Measurements from ENCODE around the gene GPR87.

Gene GPR87

DNA sequence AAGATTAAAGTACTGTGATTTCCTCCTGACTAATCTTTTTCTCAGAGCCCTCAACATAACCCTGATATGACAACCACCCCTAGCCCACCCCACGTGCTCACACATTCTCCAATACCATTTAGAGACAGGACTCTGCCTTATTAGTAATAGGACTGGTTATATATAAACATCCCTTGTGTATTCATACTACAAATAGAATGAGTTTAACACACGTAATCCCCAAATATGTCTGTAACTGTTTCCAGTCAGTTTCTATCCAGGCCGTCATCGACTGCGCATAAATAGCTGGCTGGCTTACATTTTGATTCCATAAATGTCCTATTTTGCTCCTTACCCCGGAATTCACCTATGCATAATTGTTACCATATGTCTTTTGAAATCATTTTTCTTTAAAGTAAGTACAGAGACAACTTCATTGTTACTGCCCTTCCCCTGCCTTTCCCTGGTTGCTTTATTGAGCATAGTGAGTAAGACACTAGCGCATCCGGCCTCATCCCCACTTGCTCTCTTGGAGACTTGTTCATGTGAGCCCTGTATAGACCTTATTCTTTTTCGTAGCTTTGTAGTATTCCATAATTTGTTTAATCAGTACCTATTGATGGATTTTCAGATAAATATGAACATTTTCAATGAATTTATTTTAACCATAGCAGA, 34.8 kb downstream of the GPR87 start:
- DNase-seq = no peak

DNA sequence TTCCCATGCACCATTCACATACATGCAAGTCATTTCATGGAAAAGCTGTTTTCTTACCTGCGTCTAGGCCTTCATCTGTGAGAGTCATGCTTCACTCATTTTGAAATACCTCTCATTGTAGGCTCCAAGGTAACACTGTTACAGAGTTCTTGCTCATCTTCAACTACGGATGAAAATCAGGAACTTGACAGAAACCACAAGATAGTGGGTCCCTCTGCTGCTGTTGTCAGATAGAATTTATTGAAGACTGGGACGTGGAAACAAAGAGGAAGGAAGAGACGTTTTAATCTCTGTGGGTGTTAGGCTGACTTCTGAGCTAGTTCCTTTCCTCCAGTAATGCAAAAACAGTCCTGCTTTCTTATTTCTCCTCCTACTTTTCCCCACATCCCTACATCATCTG, 38.4 kb downstream of the GPR87 start, which contains the start of gene P2RY14:
P2RY14 (minus strand) TSS at position 313 of the 400 bp plus-strand sequence. CDS start 64,226 bp downstream, outside the sequence.
- DNase-seq = peak; percentile 56 to 74 (median 71)

DNA sequence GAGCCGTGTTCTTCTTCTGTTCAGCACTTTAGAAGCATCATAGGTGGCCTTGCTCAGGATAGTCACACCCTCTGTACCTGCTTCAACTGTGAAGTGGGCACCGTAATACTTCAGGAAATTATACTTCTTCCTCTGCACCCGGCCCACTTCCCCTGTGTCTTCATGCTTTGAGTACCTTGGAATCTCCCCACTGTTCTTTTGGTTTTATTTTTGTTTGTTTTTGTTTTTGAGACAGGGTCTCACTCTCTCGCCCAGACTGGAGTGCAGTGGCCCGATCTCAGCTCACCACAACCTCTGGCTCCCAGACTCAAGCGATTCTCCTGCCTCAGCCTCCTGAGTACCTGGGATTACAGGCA, 40.0 kb downstream of the GPR87 start:
- DNase-seq = peak in 2 of 3 donors; percentile 24 to 25

DNA sequence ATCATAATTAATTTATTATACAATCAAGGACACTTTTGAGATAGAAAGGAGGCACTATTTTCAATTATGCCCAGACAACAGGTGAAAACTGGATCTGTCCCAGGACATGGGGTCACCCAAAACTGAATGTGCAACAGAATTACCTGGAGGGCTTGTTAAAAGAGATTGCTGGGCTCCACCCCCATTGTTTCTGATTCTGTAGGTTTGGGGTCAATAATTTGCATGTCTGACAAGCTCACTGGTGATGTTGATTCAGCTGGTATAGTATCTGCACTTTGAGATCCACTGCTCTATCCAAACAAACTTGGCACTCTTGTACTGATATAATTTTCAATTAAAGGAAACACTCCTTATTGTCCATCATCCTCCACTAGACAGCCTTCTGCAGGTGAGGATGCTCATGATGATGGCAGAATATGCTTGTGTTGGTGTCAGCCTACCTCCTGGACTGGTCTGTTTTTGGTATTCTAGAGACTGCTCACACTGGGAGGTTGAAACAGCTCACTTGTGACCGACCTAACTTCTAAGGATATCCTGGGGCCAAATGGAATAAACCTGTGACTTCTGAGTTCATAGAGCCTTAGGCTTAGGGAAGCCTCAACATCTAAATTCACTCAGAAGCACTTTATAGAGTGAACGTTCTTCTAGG, 40.5 kb downstream of the GPR87 start:
- DNase-seq = no peak

DNA sequence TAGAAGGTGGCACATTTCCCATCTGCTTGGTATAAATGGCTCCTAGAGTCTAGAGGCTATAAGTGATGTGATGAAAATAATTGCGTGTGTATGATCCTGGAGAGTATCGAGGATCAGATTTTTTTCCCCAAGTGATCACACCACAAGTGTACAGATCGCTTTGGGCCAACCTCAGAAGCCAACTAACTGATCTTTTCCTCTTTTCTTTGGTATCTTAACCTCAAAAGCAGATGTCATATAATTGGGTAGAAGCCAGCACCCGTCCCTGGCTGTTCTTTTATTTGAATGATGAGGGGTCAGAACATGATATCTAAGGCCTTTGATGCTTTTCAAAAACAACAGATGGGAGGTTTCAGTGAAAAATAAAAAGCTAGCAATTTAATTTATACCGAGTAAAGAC, 41.5 kb downstream of the GPR87 start:
- DNase-seq = no peak

DNA sequence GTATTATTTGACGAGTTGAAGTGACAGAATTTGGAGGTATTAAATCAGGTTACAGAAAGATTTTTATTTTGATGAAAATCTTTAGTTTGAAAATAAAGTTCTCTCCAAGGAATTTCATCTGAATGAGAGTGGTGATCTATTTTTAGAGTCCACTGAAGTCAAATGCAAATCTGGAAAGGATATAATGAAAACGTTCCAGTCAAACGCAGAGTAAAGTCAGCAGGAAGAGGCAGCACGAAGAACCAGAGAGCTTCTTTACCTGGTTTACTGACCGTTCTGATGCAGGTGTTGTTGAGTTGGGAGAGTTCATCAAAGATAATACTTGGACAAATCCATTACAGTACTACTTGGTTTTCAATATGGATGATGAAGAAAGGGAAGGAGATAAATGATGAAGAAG, 47.0 kb downstream of the GPR87 start:
- DNase-seq = no peak

DNA sequence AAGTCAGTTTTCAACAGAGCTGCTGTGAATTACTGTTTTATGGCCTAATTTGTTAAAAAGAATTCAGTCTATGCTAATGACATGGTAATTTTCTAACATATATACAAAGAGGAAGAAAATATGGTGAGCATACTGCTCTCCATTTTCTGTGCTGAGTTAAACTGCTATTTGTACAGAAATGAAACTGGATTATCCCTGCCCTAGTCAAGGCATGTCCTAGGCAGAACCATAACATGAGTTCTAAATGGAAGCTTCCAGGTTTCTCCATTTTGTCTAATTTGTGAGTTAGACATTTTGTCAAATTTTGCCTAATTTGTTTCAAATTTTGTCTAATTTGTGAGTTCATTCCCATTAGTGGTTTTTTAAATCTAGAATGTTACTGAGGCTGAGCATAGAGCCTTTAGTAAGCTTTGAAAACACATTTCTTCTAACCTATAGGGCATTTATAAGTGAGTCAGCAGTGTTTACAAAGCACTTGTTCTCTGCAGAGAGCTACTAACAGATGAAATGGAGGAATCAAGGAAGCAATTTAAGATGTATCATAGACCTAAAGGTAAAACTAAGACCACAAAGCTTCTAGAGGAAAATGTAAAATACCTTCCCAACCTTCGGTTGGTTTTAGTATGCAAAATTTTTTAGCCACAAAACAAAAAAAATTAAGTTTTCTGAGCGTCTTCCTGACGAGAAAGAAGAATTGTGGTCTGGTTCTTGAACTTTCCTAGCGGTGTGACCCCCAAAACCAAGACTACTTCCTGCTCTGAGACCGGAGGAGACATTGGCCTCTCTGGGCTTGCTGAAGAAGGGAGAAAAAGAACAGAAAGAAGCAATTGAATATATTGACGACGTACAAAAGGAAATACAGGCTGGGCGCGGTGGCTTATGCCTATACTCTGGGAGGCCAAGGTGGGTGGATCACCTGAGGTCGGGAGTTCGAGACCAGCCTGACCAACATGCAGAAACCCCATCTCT, 48.1 kb downstream of the GPR87 start:
- DNase-seq = no peak

DNA sequence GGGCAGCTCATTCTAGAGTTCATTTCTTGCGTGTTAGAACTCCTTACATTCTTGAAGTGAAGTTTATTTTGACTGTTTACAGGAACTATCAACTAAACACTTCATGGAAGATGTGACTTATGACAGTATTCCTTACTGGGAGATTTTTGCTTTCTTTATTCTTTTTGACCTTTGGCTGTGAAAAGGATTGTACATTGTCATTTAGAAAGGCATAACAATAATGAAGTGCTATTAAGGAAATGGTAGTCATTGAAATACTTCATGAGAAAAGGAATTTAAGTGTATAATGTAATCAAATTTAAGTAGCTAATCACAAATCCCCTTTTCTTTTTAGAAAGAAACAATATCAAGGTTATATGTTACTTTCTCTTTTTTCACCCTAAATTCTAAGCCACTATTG, 49.6 kb downstream of the GPR87 start:
- DNase-seq = no peak

DNA sequence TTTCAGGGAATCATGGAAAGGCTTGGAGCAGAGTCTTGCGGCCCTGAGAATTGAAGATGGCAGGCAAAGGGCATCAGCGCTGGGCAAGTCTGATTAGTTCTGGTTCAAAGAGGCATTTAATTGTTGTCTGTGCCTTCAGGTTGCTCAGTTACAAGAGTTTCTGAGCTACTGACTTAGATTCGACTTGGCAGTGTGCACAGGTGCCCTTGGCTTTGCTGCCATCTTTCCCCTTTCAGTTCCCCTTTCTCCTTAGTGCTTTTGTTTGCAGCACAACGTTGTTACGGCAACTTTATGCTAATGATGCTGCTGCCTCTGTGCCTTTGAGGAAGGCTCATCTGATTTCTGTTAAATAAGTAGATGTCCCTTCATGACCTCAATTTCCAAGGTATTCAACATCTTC, 50.8 kb downstream of the GPR87 start:
- peak; percentile 66 to 77 (median 67) for DNase-seq

DNA sequence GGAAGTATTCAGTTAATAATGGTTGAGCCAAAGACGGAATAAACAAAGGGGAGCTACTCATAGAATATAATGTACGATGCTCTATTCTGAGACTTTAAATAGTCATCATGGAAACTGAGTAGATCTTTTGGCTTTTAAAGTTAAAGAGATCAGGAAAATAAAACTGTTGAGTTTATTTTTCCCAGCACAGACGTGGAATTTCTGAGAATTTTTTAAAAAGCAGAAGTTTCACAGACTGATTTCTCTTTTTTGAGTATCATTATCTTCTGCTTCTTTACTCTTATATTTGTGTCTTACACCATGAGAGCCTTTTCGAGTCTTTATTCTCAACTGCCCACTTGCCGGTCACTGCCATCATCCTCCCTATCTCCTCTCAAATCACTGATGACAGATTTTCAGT, 51.5 kb downstream of the GPR87 start:
- DNase-seq = peak in 2 of 3 donors; percentile 37 to 55

DNA sequence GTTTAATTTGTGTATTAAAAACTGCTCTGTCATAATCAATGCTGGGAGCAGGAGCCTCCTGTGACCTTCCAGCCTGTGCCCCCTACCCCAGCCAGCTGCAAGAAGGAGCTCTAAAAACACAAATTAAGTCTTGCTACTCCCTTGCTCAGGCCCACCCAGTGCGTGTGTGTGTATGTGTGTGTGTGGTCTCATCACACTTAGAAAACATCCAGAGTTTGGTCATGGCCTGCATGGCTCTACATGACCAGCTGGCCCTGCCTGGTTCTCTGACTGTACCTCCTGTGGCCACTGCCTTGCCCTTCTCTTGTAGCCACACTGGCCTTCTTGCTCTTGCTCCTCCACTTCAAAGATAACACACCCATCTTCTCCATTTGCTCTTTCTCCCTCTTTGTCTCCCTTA, 52.0 kb downstream of the GPR87 start:
- no peak for DNase-seq

DNA sequence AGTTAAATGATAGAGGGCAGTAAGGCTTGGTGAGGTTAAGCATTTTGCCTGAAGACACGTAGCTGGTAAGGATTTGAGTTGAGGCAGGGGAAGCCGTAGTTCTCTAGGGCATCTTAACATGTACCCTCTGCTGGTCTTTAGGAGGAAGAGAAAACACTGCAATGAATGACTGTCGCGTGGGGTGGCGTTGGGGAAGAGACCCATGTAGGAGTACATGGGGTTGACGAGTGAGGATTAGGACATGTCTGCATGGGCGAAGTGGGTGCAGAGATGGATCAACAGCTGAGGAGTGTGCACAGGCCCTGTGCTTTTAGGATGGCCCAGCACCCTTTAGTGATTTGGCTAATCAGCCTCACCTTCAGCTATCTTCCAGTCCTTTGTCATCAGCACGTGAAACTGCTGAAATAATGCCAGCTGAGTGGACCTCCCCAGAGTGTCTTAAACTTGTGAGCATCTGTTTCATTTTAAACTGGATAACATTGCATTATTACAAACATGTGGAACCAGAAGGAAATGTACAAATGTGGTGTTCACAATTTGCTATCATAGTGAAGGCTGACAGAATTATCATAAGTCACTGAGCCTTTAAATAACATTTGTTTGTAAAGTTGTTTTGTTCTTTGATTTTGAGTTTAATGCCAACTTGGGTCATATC, 53.6 kb downstream of the GPR87 start:
- DNase-seq = no peak

DNA sequence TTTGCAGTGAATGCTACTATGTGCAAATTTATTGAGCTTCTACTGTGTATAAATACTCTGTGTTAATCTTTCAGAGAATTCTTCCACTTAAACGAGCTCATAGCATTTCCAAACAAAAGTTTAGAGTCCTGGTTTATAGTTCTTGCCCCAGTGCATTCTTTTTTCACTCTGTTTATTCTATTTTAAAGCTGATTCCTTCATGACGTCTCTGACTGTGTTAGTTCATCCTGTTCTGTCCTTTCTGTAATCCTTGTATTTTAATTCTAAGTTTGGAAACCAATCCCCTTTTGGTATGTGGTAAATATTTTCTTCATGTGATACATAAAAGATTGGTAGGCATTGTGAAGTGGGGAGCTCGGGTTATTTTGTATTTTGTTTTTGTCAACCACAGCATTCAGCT, 57.0 kb downstream of the GPR87 start:
- no peak for DNase-seq

DNA sequence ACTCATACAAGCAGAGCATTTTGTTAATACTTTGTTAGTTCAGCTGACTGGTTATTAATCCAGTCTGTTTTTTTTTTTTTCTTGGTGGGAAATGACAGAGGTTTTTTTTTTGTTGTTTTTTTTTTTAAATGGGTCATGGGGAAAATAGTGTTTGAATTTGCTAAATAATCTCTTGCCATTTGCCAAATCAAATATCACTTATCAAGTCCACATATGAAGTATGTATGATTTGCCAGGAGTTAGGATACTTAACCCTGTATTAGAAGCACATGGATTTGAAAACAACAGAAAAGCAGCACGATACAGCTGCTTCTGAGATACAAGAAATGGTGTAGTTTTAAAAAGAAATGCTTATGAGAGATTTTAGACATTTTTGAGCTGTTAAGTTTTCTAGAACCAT, 59.9 kb downstream of the GPR87 start:
- DNase-seq = no peak

DNA sequence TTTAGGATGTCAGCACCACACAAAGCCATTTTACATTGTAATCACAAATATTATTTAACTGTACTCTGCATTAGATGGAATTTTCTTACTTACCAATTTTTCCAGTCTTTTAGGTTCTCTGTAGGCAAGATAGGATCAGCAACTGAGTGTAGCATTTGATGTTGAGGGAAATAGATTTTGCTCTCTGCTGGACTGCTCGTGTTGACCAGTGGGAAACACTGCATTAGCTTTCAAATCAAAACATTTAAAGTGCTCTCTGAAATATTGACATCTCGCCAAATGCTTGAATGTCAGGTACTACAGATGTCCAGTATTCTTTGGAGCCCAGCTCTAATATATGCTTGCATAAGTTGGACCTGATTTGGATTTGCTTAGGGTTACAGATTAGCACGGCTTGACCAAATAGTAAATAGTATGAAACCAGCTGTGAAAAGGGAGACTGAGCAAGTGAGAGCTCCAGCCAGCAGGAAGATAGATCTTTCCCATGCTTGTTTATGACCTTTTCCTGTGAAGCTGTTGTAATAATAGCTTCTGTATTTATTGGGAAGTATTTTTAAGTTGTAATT, 67.8 kb downstream of the GPR87 start:
- DNase-seq = no peak

All from suppressor macrophage treated with lipopolysaccharide for 1 hour (primary cell).